ENCODE measurements around the gene NFRKB.

- TF ChIP-seq CTCF (IDR thresholded peaks at IDR 0.05; ENCODE audit: extremely low read depth in 1 of 2, insufficient read depth in 1 of 2, low read depth in 1 of 2, low read length in 2 of 2) (no peak), MYC (IDR thresholded peaks at IDR 0.05; ENCODE audit: low read depth, low read length) (no peak), EZH2 (IDR thresholded peaks at IDR 0.05; ENCODE audit: borderline replicate concordance, low read depth, low read length, severe bottlenecking) (no peak), POLR2AphosphoS5 (IDR thresholded peaks at IDR 0.05; ENCODE audit: insufficient read depth, low read depth, low read length) (no peak), POLR2A (IDR thresholded peaks at IDR 0.05; ENCODE audit: low read depth, low read length) (no peak)
Observed at GRCh38 chr11:129939510-129939909, 44.1 kb upstream of the NFRKB start.
